HuH-7 (cell line): ENCODE measurements around the gene H2AZ1.
A peak's percentile ranks its signal among the peaks of the same experiment; 100 is the strongest.

Source experiments
- DNase-seq: peaks from one replicate; pipeline ENCODE4 v3.0.0; 2011; ENCODE audit warnings: low spot score

Gene H2AZ1

DNA sequence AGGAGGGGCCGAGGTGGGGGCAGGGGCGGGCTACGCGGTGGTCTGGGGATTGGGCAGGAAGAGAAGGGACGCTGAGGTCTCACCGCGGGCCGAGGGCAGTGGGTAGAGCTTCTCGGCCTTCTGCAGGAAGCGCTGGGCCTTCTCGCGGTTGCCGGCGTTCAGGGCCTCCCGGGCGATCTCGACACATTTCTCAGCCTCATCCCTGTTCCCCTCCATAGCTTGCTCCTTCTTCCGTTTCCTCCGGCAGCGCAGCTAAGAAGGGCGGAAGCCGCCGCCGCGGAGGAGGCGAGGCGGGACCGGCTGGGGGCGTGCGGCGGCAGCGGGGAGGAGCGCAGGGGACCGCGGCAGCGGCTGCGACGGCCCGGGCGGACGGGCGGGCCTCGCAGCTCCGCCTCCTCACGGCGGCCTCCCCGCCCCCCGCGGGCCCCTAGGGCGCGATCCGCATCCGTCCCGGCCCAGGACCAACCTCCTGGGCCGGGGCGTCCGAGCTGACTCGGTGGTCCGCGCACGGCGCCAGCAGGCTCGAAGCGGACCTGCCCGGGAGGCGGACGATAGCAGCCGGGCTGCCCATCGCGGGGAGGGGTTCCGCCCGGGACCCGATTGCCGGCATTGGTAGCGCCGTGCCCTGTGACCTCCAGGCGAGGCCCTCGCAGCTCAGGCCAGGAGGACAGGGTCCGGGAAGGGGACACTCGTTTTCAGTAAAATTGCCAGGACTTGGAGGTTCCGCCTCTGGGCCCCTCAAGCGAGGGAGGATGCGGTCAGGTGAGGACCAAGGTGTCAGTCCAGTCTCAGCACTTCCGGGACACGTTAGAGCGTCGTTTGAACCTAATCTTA is 3.5 kb downstream of the H2AZ1 start, which contains the start of gene DNAJB14:
Gene DNAJB14, minus strand, starts transcription at position 263 of the 834 bp plus-strand sequence. Its CDS starts 47 bp downstream, at position 216.
- peak; percentile 49 for DNase-seq

DNA sequence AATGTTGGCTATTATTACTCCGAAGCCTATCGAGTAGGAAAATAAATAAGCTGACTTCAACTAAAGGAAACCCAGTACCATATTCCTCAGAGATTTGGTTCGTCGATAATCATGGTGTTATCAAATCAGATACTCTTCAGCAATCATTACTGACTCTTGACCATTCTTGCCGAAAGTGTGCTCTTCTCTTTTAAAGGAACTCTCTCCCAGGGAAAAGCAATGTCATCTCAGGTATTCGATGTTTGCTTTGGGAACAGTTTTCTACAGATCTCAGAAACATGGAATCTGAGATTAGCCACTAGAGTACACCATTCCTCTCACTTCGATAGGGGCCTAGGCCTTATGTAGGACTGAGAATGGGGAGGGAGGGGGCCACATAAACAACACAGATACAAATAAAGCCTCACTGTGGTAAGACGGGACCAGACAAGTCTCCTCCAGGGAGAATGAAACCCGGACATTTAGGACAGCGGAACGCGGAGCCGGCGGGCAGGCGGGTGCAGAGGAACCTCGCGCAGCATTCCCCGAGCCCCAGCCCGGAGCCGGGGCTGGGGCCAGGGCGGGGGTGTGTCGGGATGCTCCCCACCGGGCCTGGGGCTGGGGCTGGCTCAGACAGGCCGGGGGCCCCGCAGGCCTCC is 4.2 kb downstream of the H2AZ1 start:
- peak; percentile 12 for DNase-seq

DNA sequence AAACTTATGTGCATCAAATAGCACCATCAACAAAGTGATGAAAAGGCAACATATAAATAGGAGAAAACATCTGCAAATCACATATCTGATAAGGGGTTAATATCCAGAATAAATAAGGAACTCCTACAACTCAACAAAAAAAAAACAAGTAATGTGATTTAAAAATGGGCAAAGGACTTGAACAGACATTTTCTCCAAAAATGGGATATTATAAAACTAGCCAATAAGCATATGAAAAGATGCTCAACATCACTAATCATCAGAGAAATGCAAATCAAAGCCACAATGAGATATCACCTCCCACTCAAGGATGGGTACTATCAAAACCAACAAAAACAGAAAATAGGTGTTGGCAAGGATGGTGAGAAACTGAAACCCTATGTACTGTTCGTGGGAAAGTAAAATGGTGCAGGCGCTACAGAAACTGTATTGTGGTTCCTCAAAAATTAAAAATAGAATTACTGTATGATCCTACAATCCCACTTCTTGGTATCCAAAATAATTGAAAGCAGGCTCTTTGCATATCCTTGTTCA is 6.1 kb downstream of the H2AZ1 start:
- DNase-seq: no peak

DNA sequence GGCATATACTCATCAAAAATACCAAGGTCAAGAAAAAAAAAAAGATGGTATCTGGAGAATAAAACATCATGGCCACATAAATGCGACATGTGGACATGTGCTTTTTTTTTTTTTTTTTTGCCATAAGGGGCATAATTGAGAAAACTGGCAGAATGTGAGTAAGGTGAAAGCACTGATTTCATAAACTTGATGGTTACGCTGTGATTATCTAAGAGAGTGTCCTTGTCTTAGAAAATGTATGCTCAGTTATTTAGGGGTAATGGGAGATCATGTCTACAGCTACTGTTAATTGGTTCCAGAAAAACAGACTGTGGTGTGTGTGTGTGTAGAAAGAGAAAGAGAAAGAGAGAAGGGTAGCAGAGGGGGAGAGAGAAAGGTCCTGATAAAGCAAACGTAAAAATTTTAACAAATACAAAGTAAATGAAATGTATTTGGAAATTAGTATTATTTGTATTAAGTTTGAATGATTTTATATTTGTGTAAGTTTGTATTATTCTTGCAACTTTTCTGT is 11.8 kb downstream of the H2AZ1 start:
- DNase-seq: no peak

DNA sequence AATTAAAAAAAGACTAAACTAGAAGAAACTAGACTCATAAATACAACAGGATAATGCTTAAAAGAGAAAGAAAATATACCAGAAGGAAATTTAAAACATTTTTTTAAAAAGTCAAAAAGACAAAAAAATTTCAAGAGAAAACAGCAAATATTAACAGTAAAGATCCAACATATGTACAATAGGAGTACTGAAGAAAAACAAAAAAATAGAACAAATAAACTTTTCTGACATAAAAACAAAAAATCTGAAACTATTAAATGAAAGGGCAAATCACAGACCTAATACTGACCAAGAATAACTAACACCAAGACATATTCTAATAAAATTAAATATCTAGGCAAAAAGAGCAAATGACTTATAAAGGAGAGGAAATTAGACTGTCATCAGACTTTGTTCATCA is 15.2 kb downstream of the H2AZ1 start:
- DNase-seq: no peak

DNA sequence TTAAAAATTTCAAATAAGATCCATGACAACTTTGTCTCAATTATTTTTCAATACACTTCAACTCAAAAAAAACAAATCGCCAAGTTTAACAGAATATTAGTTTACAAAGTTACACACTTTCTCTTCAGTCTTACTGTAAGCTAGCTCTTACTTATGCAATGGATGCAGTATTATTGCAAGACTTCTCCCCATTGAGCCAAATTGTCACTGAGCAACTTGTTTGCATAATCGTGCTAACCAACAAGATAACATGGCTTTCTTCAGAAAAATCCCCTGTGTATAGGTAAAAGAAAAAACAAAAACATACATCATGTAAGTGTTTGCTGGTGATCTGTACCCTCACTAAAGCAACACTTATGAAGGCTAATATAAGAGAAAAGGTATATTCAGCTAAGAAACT is 22.5 kb downstream of the H2AZ1 start:
- DNase-seq: no peak

DNA sequence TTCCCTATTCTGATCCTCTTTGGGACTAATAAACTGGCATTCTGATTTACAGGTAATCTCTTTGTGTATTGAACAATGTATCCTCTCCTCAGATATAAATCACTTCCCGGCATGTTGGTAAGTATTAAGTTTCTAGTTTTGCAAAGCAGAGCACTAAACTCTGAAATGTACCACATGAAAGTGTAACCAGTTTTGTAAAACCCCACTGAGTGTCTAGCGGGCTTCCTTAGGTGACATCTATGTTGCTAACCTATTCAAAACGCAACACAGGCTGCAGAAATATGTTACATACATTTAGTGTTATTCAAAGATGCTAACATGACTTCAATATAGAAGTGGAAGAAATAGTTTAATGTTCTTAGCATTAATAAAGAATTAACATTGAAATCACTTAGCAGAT is 28.9 kb downstream of the H2AZ1 start:
- DNase-seq: no peak

DNA sequence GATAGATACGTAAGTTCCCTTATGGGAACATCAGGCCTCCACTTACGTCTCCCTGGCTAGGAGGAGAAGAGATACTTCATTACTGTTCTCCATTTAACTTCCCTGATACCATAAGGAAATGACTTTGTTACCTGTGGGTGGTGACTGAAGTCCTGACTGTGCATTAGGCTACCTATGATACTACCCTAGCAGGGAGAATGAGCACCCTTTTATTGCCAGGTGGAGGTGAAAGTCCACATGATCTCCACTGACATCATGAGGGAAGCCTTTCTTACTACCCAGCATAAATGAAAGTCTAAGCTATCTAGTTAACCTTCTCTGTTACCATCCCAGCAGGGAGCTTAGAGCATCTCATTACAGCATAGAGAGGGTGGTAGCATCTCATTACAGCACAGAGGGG is 31.4 kb downstream of the H2AZ1 start:
- peak; percentile 3 for DNase-seq

DNA sequence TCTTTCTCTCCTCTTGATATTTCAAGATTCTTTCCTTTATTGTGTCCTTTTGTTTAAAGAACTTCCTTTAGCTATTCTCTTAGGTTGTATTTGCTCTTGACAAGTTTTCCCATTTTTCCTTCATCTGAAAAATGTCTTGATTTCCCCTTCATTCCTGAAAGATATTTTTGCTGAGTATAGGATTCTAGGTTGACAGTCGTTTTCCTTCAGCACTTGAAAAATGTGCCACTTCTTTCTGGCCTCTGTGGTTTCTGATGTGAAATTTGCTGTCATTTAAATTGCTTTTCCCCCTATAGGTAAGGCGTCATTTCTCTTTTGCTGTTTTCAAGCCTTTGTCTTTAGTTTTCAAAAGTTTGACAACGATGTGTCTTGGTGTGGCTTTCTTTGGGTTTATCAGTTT is 32.5 kb downstream of the H2AZ1 start:
- DNase-seq: no peak

DNA sequence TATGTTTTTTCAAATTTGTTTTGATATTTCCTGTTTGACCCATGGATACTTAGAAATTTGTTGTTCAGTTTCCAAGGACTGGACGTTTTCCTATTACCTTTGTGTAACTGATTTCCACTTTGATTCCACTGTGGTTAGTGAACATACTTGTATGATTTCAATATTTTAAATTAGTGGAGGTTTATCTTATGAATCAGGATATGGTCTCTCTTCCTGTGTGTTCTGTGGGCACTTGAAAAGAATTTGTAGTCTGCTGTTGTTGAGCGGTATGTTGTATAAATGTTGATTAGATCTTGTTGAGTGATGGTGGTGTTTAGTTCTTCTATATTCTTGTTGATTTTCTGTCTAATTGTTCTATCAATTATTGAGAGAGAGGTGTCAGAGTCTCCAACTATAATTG is 34.6 kb downstream of the H2AZ1 start:
- no peak for DNase-seq
